Gastroesophageal sphincter (tissue), 4 donors: ENCODE measurements around the gene NADK. TPM values are rescaled to one million over a fixed set of nuclear protein-coding genes. Genes with fewer than 3 reads are reported as not detected.

Experiments used
- ATAC-seq: fragments of 150-250 bp; one replicate; pipeline ENCODE4 v1.9.1; 2016; ENCODE audit warnings: mild to moderate bottlenecking, moderate library complexity
- H3K27ac ChIP-seq, 4 donors: fragments of 200-600 bp; sonication (generic) in 3 of 4; 1 replicate in 3 of 4; 2 replicates in 1 of 4; pipeline ENCODE4 v1.5.1; 2016 to 2019
- H3K27me3 ChIP-seq: fragments of 200-600 bp; sonication (generic); one replicate; pipeline ENCODE4 v1.5.1; 2019
- H3K36me3 ChIP-seq, 2 donors: fragments of 200-600 bp; sonication (generic); one replicate each; pipeline ENCODE4 v1.5.1; 2019; ENCODE audit warnings: control low read depth in 1 of 2
- H3K4me1 ChIP-seq, 3 donors: fragments of 200-600 bp; sonication (generic); 1 replicate in 2 of 3; 2 replicates in 1 of 3; pipeline ENCODE4 v1.5.1; 2016 to 2019; ENCODE audit warnings: control low read depth in 2 of 3
- H3K4me3 ChIP-seq, 2 donors: fragments of 200-600 bp; sonication (generic); one replicate each; pipeline ENCODE4 v1.5.1; 2019; ENCODE audit warnings: mild to moderate bottlenecking in 1 of 2, moderate library complexity in 1 of 2
- H3K9me3 ChIP-seq, 3 donors: fragments of 200-600 bp; sonication (generic); one replicate each; pipeline ENCODE4 v1.5.1; 2017 to 2019; ENCODE audit warnings: control low read depth in 2 of 3
- CTCF ChIP-seq, 4 experiments: fragments of 200-600 bp in 2 of 4; fragments of 450-650 bp in 2 of 4; sonication (generic) in 1 of 4; IDR thresholded peaks; one replicate each; pipeline ENCODE4 v1.5.1; 2017 to 2019; ENCODE audit warnings: antibody characterized with exemption in 4 of 4, mild to moderate bottlenecking in 2 of 4, moderate library complexity in 2 of 4
- EP300 ChIP-seq: sonication (generic); formaldehyde crosslinking; IDR thresholded peaks from one replicate; pipeline ENCODE4 v1.6.1; 2017; ENCODE audit warnings: antibody characterized with exemption, mild to moderate bottlenecking
- POLR2A ChIP-seq, 2 donors: fragments of 450-650 bp; IDR thresholded peaks; one replicate each; pipeline ENCODE4 v1.6.1; 2017; ENCODE audit warnings: antibody characterized with exemption in 2 of 2, mild to moderate bottlenecking in 2 of 2, moderate library complexity in 1 of 2
- POLR2AphosphoS5 ChIP-seq: sonication (generic); formaldehyde crosslinking; IDR thresholded peaks from one replicate; pipeline ENCODE4 v1.6.1; 2017; ENCODE audit warnings: antibody characterized with exemption
- WGBS, 2 donors: methylation state at CpG; one replicate each; pipeline ENCODE4 v1.1.5; 2018; ENCODE audit warnings: low coverage in 1 of 2; 5-methylcytosine and 5-hydroxymethylcytosine counted together
- total RNA-seq, 4 donors: library from RNA; depleted of rRNA; stranded (reverse); fragments of >200 nt; gene quantifications; one replicate each; pipeline ENCODE4 v1.1.0, GENCODE V29; 2016

NADK gene
- total RNA-seq, 4 donors from 2014 or later, result 69.8 to 82.5 (median 73.8) TPM

- Histone ChIP-seq H3K9me3 (peaks cover 0 to 21% (median 0%) of the 10 kb centered on the region in 3 donors), H3K36me3 (peaks cover 0 to 41% of the 10 kb centered on the region in 2 donors), H3K27me3 (no peaks in the 10 kb centered on the region), H3K4me3 (no peak overlapping the region), H3K4me1 (peaks cover 3 to 40% (median 13%) of the 10 kb centered on the region in 3 donors), H3K27ac (no peak overlapping the region)
- WGBS, 2 donors, result 100% methylated on average over 1 to 4 of the region's 4 CpGs
- no peak for TF ChIP-seq POLR2AphosphoS5
- TF ChIP-seq CTCF (IDR thresholded peaks at IDR 0.05), result no peak
- no peak for TF ChIP-seq EP300
- TF ChIP-seq POLR2A (IDR thresholded peaks at IDR 0.05), result no peak
- no peak for ATAC-seq
These were observed 4.4 kb downstream of the NADK start for GRCh38 chr1:1773874-1774273.

GRCh38 chr1:1771096-1771495 lies 7.2 kb downstream of the NADK start:
- no peak for ATAC-seq
- WGBS, 2 donors, result 87 to 90% methylated on average over 3 of the region's 3 CpGs
- no peaks in the 10 kb centered on the region for H3K27me3 ChIP-seq
- H3K4me1 ChIP-seq, result peaks cover 0 to 19% (median 10%) of the 10 kb centered on the region in 3 donors
- H3K9me3 ChIP-seq, result peaks cover 0 to 21% (median 0%) of the 10 kb centered on the region in 3 donors
- TF ChIP-seq EP300, result no peak
- no peak for TF ChIP-seq POLR2AphosphoS5
- no peak for TF ChIP-seq CTCF (IDR thresholded peaks at IDR 0.05)
- TF ChIP-seq POLR2A (IDR thresholded peaks at IDR 0.05), result no peak
- no peak overlapping the region for H3K27ac ChIP-seq
- peaks cover 0 to 62% of the 10 kb centered on the region in 2 donors for H3K36me3 ChIP-seq
- no peak overlapping the region for H3K4me3 ChIP-seq

- Histone ChIP-seq H3K4me3 (no peak overlapping the region), H3K27ac (no peak overlapping the region), H3K4me1 (peaks cover 0 to 9% (median under 1%) of the 10 kb centered on the region in 3 donors), H3K9me3 (peaks cover 0 to 21% (median 0%) of the 10 kb centered on the region in 3 donors), H3K36me3 (peaks cover 0 to 63% of the 10 kb centered on the region in 2 donors), H3K27me3 (no peaks in the 10 kb centered on the region)
- TF ChIP-seq POLR2AphosphoS5 (no peak), EP300 (no peak), CTCF (IDR thresholded peaks at IDR 0.05) (no peak), POLR2A (IDR thresholded peaks at IDR 0.05) (no peak)
- 98 to 100% methylated on average over 1 to 3 of the region's 3 CpGs for WGBS, 2 donors
- no peak for ATAC-seq
These were observed 8.2 kb downstream of the NADK start for GRCh38 chr1:1770102-1770501.

GRCh38 chr1:1768249-1768992 lies 9.8 kb downstream of the NADK start:
- Histone ChIP-seq H3K4me1 (no peaks in the 10 kb centered on the region), H3K27me3 (no peaks in the 10 kb centered on the region), H3K27ac (no peak overlapping the region), H3K9me3 (peaks cover 0 to 21% (median 0%) of the 10 kb centered on the region in 3 donors), H3K4me3 (no peak overlapping the region), H3K36me3 (peaks cover 0 to 75% of the 10 kb centered on the region in 2 donors)
- ATAC-seq, result no peak
- no peak for TF ChIP-seq POLR2A (IDR thresholded peaks at IDR 0.05)
- TF ChIP-seq EP300, result no peak
- no peak for TF ChIP-seq POLR2AphosphoS5
- no peak for TF ChIP-seq CTCF (IDR thresholded peaks at IDR 0.05)
- WGBS, 2 donors, result 88 to 94% methylated on average over 3 to 6 of the region's 7 CpGs
